ENCODE data around the gene RNU5B-1.

DNA sequence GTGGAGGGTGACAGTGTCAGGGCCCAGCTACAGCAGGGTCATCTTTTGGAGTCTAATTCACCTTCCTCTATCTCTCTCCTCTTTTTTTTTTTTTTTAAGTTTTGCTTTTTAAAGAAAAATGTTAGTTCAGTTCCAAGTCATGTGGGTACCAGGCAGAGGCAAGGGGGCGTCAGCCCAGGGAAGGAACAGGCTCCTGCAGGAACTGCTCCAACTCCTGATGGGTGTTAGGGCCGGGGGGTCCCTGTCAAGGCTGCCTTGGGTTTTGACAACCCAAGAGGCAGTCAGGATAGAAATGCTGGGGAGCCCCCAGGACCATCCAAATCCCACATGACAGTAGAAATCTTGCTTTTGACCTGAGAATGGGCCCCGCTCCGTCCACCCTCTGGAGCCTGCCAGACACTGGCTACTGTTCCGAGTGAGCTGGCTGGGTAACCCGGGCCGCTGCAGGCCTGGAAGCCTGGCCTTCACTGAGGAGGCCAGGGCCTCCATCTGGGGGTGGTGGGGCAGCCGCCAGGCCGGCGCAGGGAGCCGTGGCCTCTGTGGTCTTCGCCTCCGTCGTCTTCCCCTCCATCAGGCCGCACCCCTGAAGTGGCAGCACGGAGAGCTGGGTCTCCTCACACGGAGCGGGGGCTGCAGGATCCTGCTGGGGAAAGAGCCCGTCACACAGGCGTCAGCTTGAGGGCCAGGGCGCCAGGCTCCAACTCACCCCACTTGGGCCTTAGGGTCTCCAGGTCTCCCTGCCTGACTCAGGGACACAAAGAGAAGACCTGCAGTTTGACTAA, 24.2 kb downstream of the RNU5B-1 start:
- TF ChIP-seq, protein P1, sequence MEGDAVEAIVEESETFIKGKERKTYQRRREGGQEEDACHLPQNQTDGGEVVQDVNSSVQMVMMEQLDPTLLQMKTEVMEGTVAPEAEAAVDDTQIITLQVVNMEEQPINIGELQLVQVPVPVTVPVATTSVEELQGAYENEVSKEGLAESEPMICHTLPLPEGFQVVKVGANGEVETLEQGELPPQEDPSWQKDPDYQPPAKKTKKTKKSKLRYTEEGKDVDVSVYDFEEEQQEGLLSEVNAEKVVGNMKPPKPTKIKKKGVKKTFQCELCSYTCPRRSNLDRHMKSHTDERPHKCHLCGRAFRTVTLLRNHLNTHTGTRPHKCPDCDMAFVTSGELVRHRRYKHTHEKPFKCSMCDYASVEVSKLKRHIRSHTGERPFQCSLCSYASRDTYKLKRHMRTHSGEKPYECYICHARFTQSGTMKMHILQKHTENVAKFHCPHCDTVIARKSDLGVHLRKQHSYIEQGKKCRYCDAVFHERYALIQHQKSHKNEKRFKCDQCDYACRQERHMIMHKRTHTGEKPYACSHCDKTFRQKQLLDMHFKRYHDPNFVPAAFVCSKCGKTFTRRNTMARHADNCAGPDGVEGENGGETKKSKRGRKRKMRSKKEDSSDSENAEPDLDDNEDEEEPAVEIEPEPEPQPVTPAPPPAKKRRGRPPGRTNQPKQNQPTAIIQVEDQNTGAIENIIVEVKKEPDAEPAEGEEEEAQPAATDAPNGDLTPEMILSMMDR (conservative IDR thresholded peaks at IDR 0.05; ENCODE audit: low read depth, low read length) = no peak
- TF ChIP-seq EZH2 (IDR thresholded peaks at IDR 0.05; ENCODE audit: borderline replicate concordance, low read depth, low read length, poor library complexity, severe bottlenecking) = no peak
